ENCODE results near the gene PMM2. TPM values are rescaled to one million over a fixed set of nuclear protein-coding genes. Genes with fewer than 3 reads are reported as not detected.
"Not testable (repeated sequence)": the region's sequence is repeated elsewhere in the genome, so short reads cannot be mapped to it uniquely, and the experiment has no call there.

PMM2 gene
- total and polyA plus RNA-seq, 5 donors from 2014 or later, result 20.1 to 33.9 (median 20.4) TPM

- no peak overlapping the region for H3K4me3 ChIP-seq (ENCODE audit: low read depth, low read length)
- H3K4me1 Mint-ChIP-seq, result peaks cover 0 to 36% (median 13%) of the 10 kb centered on the region in 4 donors
- H3K9me3 Mint-ChIP-seq, result no peaks in the 10 kb centered on the region
- H3K36me3 Mint-ChIP-seq, result no peaks in the 10 kb centered on the region
- H3K4me1 ChIP-seq (ENCODE audit: control insufficient read depth, insufficient read depth, low read length, poor library complexity, severe bottlenecking), result peaks cover 14% of the 10 kb centered on the region
- H3K27ac Mint-ChIP-seq, result peak overlapping the region in 1 of 3 donors; percentile 32
- H3K27ac ChIP-seq (ENCODE audit: insufficient read depth, low read length, poor library complexity, severe bottlenecking), result no peak overlapping the region
- H3K36me3 ChIP-seq (ENCODE audit: control insufficient read depth, insufficient read depth, low read length), result no peaks in the 10 kb centered on the region
- ATAC-seq (ENCODE audit: low read depth in 2 of 2) (no peak), DNase-seq (no peak)
- no peaks in the 10 kb centered on the region for H3K9me3 ChIP-seq (ENCODE audit: control insufficient read depth in 2 of 2, low read length in 2 of 2)
- H3K27me3 ChIP-seq (ENCODE audit: control insufficient read depth, insufficient read depth, low read length), result no peaks in the 10 kb centered on the region
- H3K4me3 Mint-ChIP-seq, result peak overlapping the region in 1 of 4 donors; percentile 67
- no peaks in the 10 kb centered on the region for H3K27me3 Mint-ChIP-seq
These were observed 75.6 kb downstream of the PMM2 start for GRCh38 chr16:8872967-8873865.

DNA sequence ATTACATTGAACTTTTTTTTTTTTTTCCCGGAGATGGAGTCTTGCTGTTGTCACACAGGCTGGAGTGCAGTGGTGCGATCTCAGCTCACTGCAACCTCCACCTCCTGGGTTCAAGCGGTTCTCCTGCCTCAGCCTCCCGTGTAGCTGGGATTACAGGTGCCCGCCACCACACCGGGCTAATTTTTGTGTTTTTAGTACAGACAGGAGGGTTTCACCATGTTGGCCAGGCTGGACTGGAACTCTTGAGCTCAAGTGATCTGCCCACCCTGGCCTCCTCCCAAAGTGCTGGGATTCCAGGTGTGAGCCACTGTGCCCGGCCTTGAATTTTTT, 76.2 kb downstream of the PMM2 start:
- H3K36me3 ChIP-seq (ENCODE audit: control insufficient read depth, insufficient read depth, low read length); H3K9me3 ChIP-seq (ENCODE audit: control insufficient read depth in 2 of 2, low read length in 2 of 2); H3K27ac ChIP-seq (ENCODE audit: insufficient read depth, low read length, poor library complexity, severe bottlenecking); H3K36me3 Mint-ChIP-seq; H3K9me3 Mint-ChIP-seq; H3K27me3 Mint-ChIP-seq; H3K27ac Mint-ChIP-seq; DNase-seq; H3K27me3 ChIP-seq (ENCODE audit: control insufficient read depth, insufficient read depth, low read length); H3K4me3 ChIP-seq (ENCODE audit: low read depth, low read length); ATAC-seq (ENCODE audit: low read depth in 2 of 2): not testable (repeated sequence)
- H3K4me1 Mint-ChIP-seq, result peaks cover 0 to 39% (median 16%) of the 10 kb centered on the region in 4 donors
- H3K4me1 ChIP-seq (ENCODE audit: control insufficient read depth, insufficient read depth, low read length, poor library complexity, severe bottlenecking), result peaks cover 14% of the 10 kb centered on the region
- H3K4me3 Mint-ChIP-seq, result peak overlapping the region in 1 of 4 donors; percentile 67

DNA sequence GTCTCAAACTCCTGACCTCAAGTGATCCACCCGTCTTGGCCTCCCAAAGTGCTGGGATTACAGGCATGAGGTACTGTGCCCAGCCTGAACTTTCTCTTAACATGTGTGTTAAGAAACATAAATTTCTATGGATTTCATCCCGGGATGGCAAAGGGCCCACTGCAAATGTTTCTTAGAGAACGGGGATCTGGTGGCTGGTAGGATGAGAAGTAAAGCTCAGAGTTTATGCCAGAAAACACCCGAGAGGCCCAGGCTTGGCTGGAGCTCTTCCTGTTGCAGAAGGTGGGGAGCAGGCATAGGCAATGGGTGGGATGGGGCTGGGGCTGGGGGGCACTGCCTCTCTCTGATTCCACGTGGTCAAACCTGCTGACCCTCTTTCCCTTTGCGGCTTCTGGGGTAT, 76.7 kb downstream of the PMM2 start:
- Histone ChIP-seq H3K9me3 (ENCODE audit: control insufficient read depth in 2 of 2, low read length in 2 of 2) (no peaks in the 10 kb centered on the region), H3K36me3 (ENCODE audit: control insufficient read depth, insufficient read depth, low read length) (no peaks in the 10 kb centered on the region), H3K4me3 (ENCODE audit: low read depth, low read length) (no peak overlapping the region), H3K27me3 (ENCODE audit: control insufficient read depth, insufficient read depth, low read length) (no peaks in the 10 kb centered on the region), H3K27ac (ENCODE audit: insufficient read depth, low read length, poor library complexity, severe bottlenecking) (no peak overlapping the region), H3K4me1 (ENCODE audit: control insufficient read depth, insufficient read depth, low read length, poor library complexity, severe bottlenecking) (peaks cover 11% of the 10 kb centered on the region)
- peak overlapping the region in 1 of 4 donors; percentile 15 for H3K4me3 Mint-ChIP-seq
- no peaks in the 10 kb centered on the region for H3K9me3 Mint-ChIP-seq
- peaks cover 5% of the 10 kb centered on the region for H3K27me3 Mint-ChIP-seq
- no peaks in the 10 kb centered on the region for H3K36me3 Mint-ChIP-seq
- ATAC-seq (ENCODE audit: low read depth in 2 of 2) (peak in 1 of 2 donors; percentile 3), DNase-seq (no peak)
- peaks cover 0 to 36% (median 13%) of the 10 kb centered on the region in 4 donors for H3K4me1 Mint-ChIP-seq
- peak overlapping the region in 2 of 3 donors; percentile 54 to 82 for H3K27ac Mint-ChIP-seq

DNA sequence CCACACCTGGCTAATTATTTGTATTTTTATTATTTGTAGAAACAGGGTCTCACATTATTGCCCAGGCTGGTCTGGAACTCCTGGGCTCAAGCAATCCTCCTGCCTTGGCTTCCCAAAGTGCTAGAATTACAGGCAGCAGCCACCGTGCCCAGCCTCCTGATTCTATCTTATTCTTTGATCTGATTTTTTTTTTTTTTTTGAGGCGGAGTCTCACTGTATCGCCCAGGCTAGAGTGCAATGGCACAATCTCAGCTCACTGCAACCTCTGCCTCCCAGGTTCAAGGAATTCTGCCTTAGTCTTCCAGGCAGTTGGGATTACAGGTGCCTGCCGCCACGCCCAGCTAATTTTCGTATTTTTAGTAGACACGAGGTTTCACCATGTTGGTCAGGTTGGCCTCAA, 77.7 kb downstream of the PMM2 start:
- not testable (repeated sequence) for DNase-seq; H3K27me3 Mint-ChIP-seq; H3K4me3 Mint-ChIP-seq; H3K27ac ChIP-seq (ENCODE audit: insufficient read depth, low read length, poor library complexity, severe bottlenecking); H3K4me3 ChIP-seq (ENCODE audit: low read depth, low read length); H3K27me3 ChIP-seq (ENCODE audit: control insufficient read depth, insufficient read depth, low read length); H3K36me3 Mint-ChIP-seq; ATAC-seq (ENCODE audit: low read depth in 2 of 2); H3K9me3 Mint-ChIP-seq; H3K36me3 ChIP-seq (ENCODE audit: control insufficient read depth, insufficient read depth, low read length); H3K9me3 ChIP-seq (ENCODE audit: control insufficient read depth in 2 of 2, low read length in 2 of 2)
- H3K4me1 ChIP-seq (ENCODE audit: control insufficient read depth, insufficient read depth, low read length, poor library complexity, severe bottlenecking), result peaks cover 11% of the 10 kb centered on the region
- Mint-ChIP-seq H3K27ac (peak overlapping the region in 1 of 3 donors; percentile 74), H3K4me1 (peaks cover 0 to 35% (median 16%) of the 10 kb centered on the region in 4 donors)

GRCh38 chr16:8877894-8878522, 80.4 kb downstream of the PMM2 start:
- Mint-ChIP-seq H3K9me3 (no peaks in the 10 kb centered on the region), H3K27ac (no peak overlapping the region), H3K4me1 (peaks cover 0 to 27% (median 10%) of the 10 kb centered on the region in 4 donors), H3K27me3 (peaks cover 9% of the 10 kb centered on the region), H3K36me3 (no peaks in the 10 kb centered on the region), H3K4me3 (no peak overlapping the region)
- H3K4me1 ChIP-seq (ENCODE audit: control insufficient read depth, insufficient read depth, low read length, poor library complexity, severe bottlenecking), result peaks cover 4% of the 10 kb centered on the region
- no peak overlapping the region for H3K27ac ChIP-seq (ENCODE audit: insufficient read depth, low read length, poor library complexity, severe bottlenecking)
- H3K27me3 ChIP-seq (ENCODE audit: control insufficient read depth, insufficient read depth, low read length), result no peaks in the 10 kb centered on the region
- no peaks in the 10 kb centered on the region for H3K9me3 ChIP-seq (ENCODE audit: control insufficient read depth in 2 of 2, low read length in 2 of 2)
- peak in 1 of 3 donors; percentile 33 for DNase-seq
- H3K36me3 ChIP-seq (ENCODE audit: control insufficient read depth, insufficient read depth, low read length), result no peaks in the 10 kb centered on the region
- H3K4me3 ChIP-seq (ENCODE audit: low read depth, low read length), result no peak overlapping the region
- peak in 1 of 2 donors; percentile 26 for ATAC-seq (ENCODE audit: low read depth in 2 of 2)

DNA sequence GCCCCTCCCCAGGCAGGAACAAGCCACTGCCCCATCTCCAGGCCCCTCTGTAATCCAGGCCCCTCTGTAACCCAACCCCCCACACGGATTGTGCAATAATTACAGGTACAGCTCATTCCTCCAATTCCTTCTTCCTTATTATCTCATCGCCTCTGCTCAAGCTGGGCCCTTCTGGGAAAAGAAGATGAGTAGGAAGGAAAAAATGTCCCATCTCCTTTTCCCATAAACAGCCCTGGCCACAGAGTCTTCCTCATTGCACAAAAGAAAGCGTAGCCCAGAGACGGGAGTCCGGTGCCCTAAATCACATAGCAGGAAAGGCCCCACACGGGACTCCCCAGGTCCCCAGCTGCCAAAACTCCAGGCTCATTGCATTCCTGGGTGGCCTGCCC, 80.9 kb downstream of the PMM2 start:
- H3K27me3 Mint-ChIP-seq, result peaks cover 9% of the 10 kb centered on the region
- DNase-seq (no peak), ATAC-seq (ENCODE audit: low read depth in 2 of 2) (no peak)
- H3K27ac Mint-ChIP-seq, result no peak overlapping the region
- Histone ChIP-seq H3K36me3 (ENCODE audit: control insufficient read depth, insufficient read depth, low read length) (no peaks in the 10 kb centered on the region), H3K9me3 (ENCODE audit: control insufficient read depth in 2 of 2, low read length in 2 of 2) (no peaks in the 10 kb centered on the region), H3K4me1 (ENCODE audit: control insufficient read depth, insufficient read depth, low read length, poor library complexity, severe bottlenecking) (peaks cover 4% of the 10 kb centered on the region), H3K27me3 (ENCODE audit: control insufficient read depth, insufficient read depth, low read length) (no peaks in the 10 kb centered on the region), H3K27ac (ENCODE audit: insufficient read depth, low read length, poor library complexity, severe bottlenecking) (no peak overlapping the region), H3K4me3 (ENCODE audit: low read depth, low read length) (no peak overlapping the region)
- H3K9me3 Mint-ChIP-seq, result no peaks in the 10 kb centered on the region
- no peak overlapping the region for H3K4me3 Mint-ChIP-seq
- H3K4me1 Mint-ChIP-seq, result peaks cover 0 to 26% (median 10%) of the 10 kb centered on the region in 4 donors
- no peaks in the 10 kb centered on the region for H3K36me3 Mint-ChIP-seq

- H3K4me1 ChIP-seq (ENCODE audit: control insufficient read depth, insufficient read depth, low read length, poor library complexity, severe bottlenecking), result peaks cover 4% of the 10 kb centered on the region
- Mint-ChIP-seq H3K4me1 (peaks cover 4 to 22% (median 13%) of the 10 kb centered on the region in 4 donors), H3K9me3 (no peaks in the 10 kb centered on the region), H3K27ac (no peak overlapping the region), H3K27me3 (peaks cover 13% of the 10 kb centered on the region), H3K4me3 (no peak overlapping the region), H3K36me3 (no peaks in the 10 kb centered on the region)
- H3K27me3 ChIP-seq (ENCODE audit: control insufficient read depth, insufficient read depth, low read length), result no peaks in the 10 kb centered on the region
- no peak for ATAC-seq (ENCODE audit: low read depth in 2 of 2)
- no peak overlapping the region for H3K27ac ChIP-seq (ENCODE audit: insufficient read depth, low read length, poor library complexity, severe bottlenecking)
- H3K9me3 ChIP-seq (ENCODE audit: control insufficient read depth in 2 of 2, low read length in 2 of 2), result no peaks in the 10 kb centered on the region
- H3K4me3 ChIP-seq (ENCODE audit: low read depth, low read length), result no peak overlapping the region
- no peaks in the 10 kb centered on the region for H3K36me3 ChIP-seq (ENCODE audit: control insufficient read depth, insufficient read depth, low read length)
- no peak for DNase-seq
These were observed 83.3 kb downstream of the PMM2 start for GRCh38 chr16:8880839-8881510.

Measured in CD4-positive, CD25-positive, alpha-beta regulatory T cell (primary cell).